ENCODE measurements around the gene TAS2R43.

DNA sequence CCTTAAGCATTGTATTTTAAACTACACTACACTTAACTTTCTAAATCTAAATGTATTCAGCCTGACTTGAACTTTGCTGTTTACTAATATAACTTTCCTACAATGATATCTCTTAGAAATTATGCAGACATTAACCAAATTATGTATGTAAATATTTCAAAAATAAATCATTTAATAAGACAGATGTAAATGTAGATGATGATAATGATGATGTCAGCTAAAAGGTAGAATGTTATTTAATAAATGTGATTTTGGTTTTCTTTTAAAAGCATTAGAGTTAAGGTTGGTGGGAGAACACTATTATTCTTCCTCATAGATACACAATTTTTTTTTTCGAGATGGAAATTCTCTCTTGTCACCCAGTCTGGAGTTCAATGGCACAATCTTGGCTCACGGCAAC lies 10.1 kb downstream of the TAS2R43 start:
- TF ChIP-seq, protein P1, sequence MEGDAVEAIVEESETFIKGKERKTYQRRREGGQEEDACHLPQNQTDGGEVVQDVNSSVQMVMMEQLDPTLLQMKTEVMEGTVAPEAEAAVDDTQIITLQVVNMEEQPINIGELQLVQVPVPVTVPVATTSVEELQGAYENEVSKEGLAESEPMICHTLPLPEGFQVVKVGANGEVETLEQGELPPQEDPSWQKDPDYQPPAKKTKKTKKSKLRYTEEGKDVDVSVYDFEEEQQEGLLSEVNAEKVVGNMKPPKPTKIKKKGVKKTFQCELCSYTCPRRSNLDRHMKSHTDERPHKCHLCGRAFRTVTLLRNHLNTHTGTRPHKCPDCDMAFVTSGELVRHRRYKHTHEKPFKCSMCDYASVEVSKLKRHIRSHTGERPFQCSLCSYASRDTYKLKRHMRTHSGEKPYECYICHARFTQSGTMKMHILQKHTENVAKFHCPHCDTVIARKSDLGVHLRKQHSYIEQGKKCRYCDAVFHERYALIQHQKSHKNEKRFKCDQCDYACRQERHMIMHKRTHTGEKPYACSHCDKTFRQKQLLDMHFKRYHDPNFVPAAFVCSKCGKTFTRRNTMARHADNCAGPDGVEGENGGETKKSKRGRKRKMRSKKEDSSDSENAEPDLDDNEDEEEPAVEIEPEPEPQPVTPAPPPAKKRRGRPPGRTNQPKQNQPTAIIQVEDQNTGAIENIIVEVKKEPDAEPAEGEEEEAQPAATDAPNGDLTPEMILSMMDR (IDR thresholded peaks at IDR 0.05) = no peak
- TF ChIP-seq POLR2A (IDR thresholded peaks at IDR 0.05) (no peak), EP300 (IDR thresholded peaks at IDR 0.05) (no peak), POLR2AphosphoS5 (IDR thresholded peaks at IDR 0.05) (no peak)

Measured in upper lobe of left lung (tissue), 4 donors.